Measurements from ENCODE around the gene ZBP1.

The ZBP1 gene

DNA sequence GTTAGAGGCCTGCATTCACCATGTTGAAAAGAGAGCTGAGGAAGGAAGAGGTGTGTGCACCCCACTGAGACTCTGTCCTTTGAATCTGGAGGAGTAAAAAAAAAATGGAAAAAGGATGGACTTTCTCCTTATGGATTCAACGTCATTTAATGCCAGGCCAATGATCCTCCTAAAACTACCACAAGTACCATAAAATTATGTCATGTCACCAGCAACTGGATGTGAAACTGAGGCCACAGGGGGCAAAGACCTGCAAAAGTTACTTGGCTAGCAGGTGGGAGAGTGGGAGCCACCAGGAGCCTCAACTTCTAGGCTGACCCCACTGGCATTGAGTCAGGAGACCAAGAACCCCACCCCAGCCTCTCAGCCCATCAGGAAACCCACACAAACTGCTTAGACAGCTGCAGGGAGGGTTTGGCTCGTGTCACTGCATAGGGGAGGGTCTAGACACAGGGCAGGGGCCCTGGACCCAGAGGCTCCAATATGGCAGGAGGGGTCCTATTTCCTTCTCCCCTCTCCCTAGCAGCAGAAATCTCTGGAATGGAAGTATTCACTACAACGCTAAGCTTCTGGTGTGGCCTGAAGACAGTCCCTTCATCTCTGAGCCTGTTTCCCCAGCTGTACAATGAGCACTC, 48.3 kb downstream of the ZBP1 start:
- no peak for DNase-seq (ENCODE audit: low read depth in 2 of 2)

DNA sequence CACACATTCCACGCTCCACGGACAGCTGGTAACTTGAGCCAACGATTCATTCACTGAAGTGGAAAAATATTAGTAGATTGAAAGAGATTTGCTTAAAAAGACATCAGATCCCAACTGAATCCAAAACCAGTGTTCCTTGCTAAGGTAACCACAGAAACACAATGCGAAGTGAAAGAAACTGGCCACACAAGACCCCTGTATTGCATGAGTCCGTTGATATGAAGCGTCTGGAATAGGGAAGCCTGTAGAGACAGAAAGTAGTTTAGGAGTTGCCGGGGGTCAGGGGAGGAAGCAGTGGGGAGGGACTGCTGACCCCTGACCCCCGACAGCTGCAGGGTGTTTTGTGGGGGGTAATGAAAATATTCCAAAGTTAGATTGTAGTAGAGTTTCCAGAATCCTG, 49.3 kb downstream of the ZBP1 start:
- DNase-seq (ENCODE audit: low read depth in 2 of 2): no peak

DNA sequence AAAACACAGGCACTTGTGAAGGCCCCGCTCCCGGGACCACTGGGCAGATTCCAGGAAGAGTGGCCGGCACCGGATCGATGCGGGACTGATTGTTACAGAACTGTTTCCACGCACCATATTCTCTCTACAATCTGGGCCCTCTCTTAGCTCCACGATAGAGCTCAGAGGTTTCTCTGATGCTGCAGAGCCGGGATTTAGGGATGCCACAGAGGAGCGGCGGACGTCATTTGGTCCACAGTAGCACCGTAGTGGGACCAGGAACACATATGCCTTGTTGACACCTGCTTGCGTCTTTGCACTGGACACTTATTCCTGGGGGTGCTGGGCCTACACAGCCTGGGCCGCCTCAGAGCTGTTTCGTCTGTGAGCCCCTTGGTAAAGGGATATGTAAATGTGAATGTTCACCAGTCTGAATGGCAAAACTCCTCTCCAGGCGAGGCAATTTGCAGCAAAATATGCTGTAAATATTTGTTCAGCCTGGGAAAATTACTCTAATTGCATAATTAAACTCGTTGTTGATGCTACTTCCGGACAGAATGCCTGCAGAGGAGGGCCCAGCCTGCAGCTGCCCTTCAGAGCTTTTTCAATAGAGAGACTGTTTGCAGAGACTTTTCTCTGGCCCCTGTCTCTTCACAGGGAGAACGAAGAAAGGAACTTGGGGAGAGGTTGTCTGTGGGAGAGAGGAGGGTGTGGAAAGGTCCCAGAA, 49.9 kb downstream of the ZBP1 start:
- no peak for DNase-seq (ENCODE audit: low read depth in 2 of 2)

DNA sequence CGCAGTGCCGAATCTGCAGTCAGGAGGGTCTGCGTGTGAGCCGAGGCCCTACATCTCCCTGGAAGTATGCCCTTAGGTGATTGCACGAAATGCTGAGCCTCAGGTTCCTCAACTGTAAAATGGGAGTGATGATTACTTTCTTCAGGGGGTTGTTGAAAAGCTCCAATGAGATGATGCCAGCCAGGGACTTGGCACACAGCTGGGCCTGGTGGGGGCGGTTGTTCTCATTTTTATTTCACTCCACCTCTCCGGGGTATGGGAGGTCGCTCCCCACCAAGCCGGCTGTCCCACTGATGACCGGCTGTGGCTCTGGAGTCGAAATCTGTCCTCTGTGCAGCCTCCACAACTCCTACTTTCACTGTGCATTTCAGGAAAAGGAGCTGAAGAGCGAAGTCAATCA, 51.3 kb downstream of the ZBP1 start:
- DNase-seq (ENCODE audit: low read depth in 2 of 2): no peak

DNA sequence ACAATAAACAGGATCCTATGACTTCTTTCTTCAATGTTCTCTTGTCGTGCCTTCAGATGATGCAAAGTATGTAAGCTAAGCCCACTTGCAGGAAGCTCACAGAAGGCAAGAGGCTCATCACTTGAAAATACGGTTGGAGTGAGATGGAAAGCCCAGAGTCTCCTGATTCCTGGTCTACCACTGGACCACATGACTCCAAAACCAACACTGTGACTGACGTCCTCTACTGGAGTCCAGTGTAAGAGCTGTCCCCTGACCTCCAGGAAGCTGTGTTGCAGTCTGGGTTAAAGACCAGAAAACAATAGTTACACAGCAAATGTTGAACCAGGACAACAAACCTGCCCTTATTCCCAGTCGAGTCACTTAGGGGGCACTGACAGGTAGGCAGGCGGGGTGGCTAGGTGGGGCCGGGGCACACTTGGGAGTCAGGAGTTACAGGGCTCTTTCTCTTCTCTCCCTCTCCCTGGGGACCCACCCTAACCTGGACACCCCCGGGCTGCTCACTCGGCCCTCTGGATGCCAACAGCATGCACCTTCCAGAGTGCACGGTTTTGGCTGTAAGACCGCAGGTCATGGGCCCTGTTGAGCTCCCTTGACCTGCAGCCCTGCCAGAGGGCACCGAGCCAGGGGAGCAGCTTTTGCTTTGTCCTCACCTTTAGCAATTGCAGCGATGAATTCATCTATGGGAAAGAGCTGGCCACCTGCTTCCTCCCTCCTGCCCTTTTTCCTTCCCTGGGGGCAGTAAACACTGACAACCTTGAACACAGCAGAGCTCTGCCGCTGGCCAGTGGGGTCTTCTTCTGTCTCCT, 51.9 kb downstream of the ZBP1 start:
- no peak for DNase-seq (ENCODE audit: low read depth in 2 of 2)

DNA sequence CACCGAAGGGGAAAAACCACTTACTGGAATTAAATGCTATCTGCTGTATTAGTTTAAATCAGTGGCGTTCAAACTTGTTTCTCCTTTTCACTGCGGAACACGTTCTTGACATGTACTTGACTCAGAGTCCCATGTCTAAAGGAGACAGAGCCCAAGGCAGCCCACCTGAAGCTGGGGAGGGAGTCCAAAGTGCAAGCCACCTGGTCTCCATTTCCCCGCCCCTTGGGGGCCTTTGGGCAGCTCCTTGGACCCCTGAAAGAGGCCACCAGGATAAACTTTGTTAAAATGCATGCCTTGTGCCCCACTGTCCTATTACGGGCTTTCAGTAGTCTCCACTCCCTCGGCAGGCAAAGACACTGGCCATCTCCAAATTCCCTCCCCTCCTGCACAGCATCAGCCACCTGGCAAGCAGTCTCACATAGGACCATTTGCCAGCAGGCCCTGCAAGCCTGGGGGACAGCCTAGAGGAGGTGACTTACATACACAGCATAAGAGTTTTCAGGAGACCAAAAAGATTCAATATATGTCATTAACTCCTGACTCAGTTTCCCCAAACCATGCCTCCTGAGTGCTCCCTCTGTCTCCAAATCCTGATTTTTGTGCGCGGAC, 52.7 kb downstream of the ZBP1 start:
- DNase-seq (ENCODE audit: low read depth in 2 of 2): no peak

DNA sequence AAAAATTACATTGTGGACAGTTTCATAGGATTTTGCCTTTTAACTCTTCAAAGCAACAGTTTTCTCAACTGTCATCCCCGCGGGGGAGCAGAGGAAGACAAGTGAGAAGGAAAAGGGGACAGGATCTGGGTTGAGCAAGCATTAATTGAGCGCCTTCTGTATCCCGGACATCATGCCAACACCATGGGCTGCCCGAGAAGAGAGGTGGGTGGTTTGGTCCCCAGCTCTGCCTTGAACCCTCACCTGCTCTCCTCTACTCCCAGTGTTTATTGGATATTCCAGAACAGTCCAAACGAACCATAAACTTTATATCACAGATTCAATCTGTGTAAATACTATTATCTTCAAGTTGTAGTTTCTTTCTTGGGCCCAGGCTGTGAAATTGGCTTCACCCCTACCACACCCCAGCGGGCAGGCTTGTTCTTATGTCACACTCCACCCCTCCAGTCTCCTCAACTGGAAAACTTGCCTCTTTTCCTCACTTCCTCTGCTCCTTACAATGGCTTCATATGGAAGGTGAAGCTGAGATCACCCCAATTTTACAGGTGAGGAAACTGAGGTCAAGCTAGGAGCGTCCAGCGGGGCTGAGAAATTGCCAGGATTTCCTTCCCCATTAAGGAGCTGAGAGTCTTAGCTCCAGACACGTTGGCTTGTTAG, 53.3 kb downstream of the ZBP1 start:
- DNase-seq (ENCODE audit: low read depth in 2 of 2): no peak

DNA sequence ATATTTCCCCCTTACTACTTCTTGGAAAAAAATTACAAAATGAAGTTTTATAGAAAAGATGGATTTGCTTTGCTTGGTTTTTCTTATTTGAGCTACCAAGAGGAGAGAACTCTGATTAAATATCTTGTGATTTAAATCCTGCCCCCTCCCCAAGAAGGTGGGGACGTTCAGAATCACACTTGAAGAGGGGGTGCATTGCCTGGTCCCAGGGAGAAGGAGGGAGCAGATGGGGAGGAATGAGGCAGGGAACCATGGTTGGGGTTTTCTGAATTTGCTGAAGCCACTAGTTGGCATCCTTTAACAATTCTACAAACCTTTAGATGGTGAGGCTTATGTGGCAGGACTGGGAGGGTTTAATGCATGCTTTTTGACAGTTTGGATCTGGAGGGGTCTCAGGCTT, 53.8 kb downstream of the ZBP1 start:
- no peak for DNase-seq (ENCODE audit: low read depth in 2 of 2)

DNA sequence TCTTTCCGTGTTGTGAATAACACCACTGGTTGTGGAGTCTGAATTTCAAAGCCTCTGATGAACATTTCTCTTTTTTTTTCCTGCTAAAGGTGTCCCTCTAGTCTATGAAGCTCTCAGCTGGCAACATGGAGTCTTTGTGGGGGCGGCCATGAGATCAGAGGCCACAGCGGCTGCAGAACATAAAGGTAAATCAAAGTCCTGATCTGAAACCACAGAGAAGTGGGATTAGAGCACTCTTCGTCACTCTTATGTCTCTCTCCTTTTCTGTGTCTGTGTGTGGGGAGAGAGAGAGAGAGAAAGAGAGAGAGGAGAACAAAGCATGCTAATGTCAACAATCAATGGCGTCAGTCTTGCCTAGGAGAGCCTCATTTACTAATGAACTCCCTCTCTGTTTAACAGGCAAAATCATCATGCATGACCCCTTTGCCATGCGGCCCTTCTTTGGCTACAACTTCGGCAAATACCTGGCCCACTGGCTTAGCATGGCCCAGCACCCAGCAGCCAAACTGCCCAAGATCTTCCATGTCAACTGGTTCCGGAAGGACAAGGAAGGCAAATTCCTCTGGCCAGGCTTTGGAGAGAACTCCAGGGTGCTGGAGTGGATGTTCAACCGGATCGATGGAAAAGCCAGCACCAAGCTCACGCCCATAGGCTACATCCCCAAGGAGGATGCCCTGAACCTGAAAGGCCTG, 55.1 kb downstream of the ZBP1 start:
- no peak for DNase-seq (ENCODE audit: low read depth in 2 of 2)

DNA sequence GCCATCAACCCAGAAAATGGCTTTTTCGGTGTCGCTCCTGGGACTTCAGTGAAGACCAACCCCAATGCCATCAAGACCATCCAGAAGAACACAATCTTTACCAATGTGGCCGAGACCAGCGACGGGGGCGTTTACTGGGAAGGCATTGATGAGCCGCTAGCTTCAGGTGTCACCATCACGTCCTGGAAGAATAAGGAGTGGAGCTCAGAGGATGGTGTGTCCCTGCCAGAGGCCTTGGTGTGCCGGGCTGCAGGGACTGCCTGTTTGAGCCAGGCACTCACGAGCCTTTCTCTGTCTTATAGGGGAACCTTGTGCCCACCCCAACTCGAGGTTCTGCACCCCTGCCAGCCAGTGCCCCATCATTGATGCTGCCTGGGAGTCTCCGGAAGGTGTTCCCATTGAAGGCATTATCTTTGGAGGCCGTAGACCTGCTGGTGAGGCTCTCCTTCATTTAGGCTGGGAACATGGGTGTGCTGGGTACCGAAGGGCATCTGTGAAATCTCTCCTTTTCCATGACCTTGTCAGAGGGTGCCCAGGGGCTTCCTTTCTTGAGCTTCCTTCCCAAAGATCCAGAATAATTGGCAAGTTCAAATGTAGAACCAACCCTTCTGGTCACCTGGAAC, 55.9 kb downstream of the ZBP1 start:
- no peak for DNase-seq (ENCODE audit: low read depth in 2 of 2)

DNA sequence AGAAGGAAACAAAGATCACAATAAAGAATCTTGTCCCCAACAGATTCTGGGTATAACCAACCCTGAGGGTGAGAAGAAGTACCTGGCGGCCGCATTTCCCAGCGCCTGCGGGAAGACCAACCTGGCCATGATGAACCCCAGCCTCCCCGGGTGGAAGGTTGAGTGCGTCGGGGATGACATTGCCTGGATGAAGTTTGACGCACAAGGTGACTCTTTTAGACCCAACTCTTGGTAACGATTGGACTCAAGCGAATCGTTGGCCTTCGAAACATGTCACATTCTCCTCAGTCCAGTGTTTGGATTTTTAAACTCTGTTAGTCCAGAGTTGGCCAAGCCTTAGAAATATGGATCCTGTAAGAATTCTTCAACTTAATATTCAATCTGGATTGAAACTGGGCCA, 56.7 kb downstream of the ZBP1 start:
- DNase-seq (ENCODE audit: low read depth in 2 of 2): no peak

DNA sequence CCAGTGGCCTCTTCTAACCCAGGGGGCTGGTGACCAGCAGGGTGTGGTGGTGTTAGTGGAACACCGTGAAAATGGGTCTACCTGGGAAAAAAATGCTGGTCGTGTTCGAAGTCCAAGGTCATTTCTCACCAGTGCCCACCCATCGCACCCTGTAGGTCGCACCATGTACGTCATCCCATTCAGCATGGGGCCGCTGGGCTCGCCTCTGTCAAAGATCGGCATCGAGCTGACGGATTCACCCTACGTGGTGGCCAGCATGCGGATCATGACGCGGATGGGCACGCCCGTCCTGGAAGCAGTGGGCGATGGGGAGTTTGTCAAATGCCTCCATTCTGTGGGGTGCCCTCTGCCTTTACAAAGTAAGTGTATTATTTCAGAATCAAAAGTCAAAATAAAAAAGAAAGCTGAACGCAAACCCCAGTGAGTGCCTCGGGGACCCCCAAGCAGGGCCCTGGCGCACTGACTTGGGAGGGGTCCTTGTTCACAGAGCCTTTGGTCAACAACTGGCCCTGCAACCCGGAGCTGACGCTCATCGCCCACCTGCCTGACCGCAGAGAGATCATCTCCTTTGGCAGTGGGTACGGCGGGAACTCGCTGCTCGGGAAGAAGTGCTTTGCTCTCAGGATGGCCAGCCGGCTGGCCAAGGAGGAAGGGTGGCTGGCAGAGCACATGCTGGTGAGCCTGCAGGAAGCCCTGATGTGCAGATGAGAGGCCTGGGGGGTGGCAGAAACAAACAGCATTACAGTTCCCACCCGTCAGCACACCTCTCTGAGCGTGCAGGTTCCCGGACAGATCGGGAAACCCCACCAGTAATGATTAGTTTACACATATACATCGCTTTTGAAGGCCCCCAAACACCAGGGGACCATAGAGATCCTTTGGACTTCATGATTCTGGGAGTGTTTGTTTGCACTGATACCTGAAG, 57.4 kb downstream of the ZBP1 start:
- no peak for DNase-seq (ENCODE audit: low read depth in 2 of 2)

DNA sequence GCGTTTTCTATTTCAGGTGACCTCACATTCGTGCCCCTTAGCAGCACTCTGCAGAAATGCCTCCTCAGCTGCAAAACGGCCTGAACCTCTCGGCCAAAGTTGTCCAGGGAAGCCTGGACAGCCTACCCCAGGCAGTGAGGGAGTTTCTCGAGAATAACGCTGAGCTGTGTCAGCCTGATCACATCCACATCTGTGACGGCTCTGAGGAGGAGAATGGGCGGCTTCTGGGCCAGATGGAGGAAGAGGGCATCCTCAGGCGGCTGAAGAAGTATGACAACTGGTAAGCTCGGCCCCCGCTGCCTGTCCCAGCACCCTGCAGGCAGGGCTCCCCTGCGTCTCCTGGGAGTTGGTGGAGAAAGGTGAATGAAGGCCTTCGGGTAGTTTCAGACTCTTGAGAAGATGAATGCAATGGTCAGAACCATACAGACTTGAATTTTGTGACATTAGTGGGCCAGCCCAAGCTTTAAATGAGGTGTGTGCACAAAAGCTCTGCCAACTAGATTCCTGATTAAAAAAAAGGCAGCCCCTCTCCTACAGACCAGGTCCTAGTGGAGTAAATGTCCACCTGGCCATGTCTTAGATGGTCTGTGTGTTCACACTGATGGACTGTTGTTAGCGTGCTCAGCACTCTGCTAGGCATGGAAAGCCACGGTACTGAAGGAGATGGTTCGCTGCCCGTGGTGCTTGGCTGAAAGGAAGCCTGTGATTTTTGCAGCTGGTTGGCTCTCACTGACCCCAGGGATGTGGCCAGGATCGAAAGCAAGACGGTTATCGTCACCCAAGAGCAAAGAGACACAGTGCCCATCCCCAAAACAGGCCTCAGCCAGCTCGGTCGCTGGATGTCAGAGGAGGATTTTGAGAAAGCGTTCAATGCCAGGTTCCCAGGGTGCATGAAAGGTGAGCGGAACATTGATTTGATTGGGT, 58.6 kb downstream of the ZBP1 start:
- DNase-seq (ENCODE audit: low read depth in 2 of 2): no peak

DNA sequence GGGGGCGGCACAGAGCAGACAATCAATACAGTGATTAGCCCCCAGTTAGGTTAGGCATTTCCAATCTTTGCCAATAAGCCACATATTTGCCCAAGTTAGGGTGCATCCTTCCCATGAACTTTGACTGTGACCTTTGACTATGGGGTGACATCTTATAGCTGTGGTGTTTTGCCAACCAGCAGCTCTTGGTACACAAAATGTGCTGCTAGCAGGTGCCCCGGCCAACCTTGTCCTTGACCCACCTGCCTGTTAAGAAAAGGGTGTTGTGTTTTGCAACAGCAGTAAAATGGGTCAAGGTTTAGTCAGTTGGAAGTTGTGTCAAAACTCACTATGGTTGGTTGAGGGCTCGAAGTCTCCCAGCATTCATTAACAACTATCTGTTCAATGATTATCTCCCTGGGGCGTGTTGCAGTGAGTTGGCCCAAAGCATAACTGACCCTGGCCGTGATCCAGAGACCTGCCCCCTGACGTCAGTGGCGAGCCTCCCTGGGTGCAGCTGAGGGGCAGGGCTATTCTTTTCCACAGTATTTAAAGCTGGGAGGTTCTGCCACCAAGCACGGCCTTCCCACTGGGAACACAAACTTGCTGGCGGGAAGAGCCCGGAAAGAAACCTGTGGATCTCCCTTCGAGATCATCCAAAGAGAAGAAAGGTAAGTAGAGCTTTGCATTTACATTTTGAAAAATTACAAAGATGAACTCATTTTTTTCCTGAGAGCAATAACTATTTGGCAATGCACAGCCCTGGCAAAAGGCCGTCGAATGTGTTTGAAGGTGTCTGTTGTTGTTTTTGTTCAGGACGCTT, 59.5 kb downstream of the ZBP1 start, which contains the start of gene PCK1:
Gene PCK1, plus strand, starts transcription at position 557 of the 802 bp plus-strand sequence. CDS start 302 bp downstream, outside the sequence.
- no peak for DNase-seq (ENCODE audit: low read depth in 2 of 2)

DNA sequence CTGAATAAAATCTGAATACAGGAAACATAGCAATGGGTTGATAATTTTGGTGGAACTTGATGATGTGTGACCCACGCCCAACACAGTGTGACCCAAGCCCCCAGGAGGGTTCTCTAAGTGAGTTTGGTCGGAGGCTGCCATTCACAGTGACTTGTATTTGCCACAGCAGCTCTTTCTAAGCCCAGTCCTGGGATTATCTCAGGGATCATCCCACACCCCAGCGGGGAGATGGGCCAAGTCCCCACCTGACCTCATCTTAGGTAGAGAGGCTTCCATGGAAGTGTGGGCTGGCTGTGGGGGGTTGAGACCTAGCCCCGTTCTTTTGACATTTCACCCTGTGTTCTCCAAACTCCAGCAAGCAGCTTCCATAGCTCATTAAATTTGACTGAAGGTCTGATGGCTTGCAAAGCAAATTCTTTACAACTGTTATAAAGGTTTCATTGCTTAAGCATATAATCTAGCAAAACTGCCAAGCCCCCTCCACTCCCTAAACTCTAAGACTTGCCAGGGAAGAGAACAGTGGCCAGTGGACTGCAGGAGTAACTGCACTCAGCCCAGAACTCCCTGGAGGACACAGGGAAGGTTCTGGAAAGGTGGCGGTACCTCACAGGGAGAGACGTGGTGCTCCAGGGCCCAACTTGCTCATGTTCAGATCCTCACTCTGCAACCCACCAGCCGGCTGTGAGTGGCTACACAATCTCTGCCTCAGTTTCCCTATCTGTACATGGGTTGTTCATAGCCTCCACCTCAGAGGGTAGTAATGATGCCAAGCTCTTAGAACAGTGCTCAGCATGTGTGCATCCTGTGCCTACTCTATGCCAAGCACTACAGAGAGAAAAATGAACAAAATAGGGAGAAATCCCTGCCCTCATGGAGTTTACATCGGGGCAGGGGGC, 60.3 kb downstream of the ZBP1 start:
- no peak for DNase-seq (ENCODE audit: low read depth in 2 of 2)

DNA sequence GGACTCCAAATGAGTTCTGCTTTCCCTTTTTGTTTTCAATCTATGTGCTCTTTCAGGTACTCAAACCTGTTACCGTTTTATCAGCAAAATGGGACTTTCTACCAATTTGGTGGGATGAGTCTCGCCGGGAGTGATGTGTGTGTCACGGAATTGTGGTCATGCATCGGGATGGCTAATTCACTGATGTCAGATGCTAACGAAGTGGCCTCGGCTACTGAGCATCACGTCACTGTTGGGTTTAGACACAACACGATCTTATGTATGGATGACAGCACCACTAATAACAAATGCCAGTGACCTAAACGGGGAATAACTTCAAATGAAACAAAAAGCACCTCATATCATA, 61.0 kb downstream of the ZBP1 start:
- DNase-seq (ENCODE audit: low read depth in 2 of 2): no peak

Data from stimulated activated CD4-positive, alpha-beta T cell treated with anti-CD3 and anti-CD28 coated beads, Interleukin-1b, Interleukin-23, amount 100 ng/mL, for 1 hour (primary cell).